Activated naive CD8-positive, alpha-beta T cell treated with anti-CD3 and anti-CD28 coated beads, Interleukin-2, amount 10 ng/mL, durations not matched to agents 7 days and 5 days (primary cell): ENCODE data around the gene STK32C. TPM values are rescaled to one million over a fixed set of nuclear protein-coding genes. Genes with fewer than 3 reads are reported as not detected.

ENCODE experiments used
- ATAC-seq: fragments of 150-1000 bp; cut with Tn5 transposase; one replicate; pipeline ENCODE4 v1.10.0; 2021; ENCODE audit warnings: low read depth, moderate library complexity
- POLR2A ChIA-PET: fragments of 350-600 bp; sonication (Branson Sonifier 250); formaldehyde crosslinking; loops from one replicate; lab custom pipeline; 2021; ENCODE audit warnings: antibody characterized with exemption; lab: Charles Lee
- DNase-seq: peaks from one replicate; pipeline ENCODE4 v3.0.0; 2021
- H3K27ac Mint-ChIP-seq: one replicate; pipeline ENCODE4 v1.8.0; 2022; ENCODE audit warnings: mild to moderate bottlenecking, mixed read lengths
- H3K27me3 Mint-ChIP-seq: one replicate; pipeline ENCODE4 v1.8.0; 2022; ENCODE audit warnings: mild to moderate bottlenecking, moderate library complexity, mixed read lengths
- H3K36me3 Mint-ChIP-seq: one replicate; pipeline ENCODE4 v1.8.0; 2021; ENCODE audit warnings: mild to moderate bottlenecking, mixed read lengths
- H3K4me1 Mint-ChIP-seq: one replicate; pipeline ENCODE4 v1.8.0; 2021; ENCODE audit warnings: mixed read lengths
- H3K4me3 Mint-ChIP-seq: one replicate; pipeline ENCODE4 v1.8.0; 2022; ENCODE audit warnings: mild to moderate bottlenecking, moderate library complexity, mixed read lengths
- H3K9me3 Mint-ChIP-seq: one replicate; pipeline ENCODE4 v1.8.0; 2021; ENCODE audit warnings: mixed read lengths
- total RNA-seq, 2 experiments: library from RNA; stranded (reverse); gene quantifications; one replicate each; pipeline ENCODE4 v1.2.3, GENCODE V29; 2021

Gene STK32C
- total RNA-seq, 2 experiments from 2014 or later, result 12.5 TPM

DNA sequence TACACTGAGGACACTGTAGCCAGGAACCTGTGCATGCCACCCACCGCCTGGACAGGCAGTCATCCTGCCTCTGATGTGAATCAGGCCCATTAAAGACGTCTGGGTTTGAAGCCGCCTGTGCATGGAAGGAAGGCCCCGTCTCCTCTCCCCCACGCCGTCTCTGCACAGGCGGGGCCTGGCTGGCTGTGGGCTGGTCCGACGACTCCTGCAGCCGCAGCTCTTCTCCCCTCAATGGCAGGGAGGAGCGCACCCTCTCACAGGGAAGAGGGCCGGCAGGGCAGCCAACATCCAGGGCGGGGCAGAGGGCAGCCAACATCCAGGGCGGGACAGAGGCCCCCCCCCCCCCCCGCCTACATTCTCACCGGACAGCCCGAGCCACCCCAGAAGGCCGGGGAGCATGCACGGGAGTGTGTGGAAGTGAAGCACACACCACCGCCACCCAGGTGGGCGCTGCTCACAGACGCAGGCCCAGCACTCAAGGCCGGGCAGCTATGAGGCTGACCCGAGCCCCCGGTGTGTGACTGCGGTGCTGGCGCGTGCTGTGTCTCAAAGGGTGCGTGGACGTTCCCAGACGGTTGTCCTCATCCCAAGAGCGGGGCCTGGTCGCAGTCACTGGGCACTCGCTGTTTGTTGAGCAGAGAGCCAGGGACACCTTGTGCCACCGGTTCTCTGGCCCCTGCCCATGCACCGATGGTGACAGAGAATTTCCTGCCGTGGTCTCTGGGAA, 101.9 kb downstream of the STK32C start:
- Mint-ChIP-seq H3K27ac (no peak overlapping the region), H3K27me3 (no peaks in the 10 kb centered on the region), H3K4me3 (no peak overlapping the region), H3K36me3 (no peaks in the 10 kb centered on the region), H3K4me1 (no peaks in the 10 kb centered on the region), H3K9me3 (no peaks in the 10 kb centered on the region)
- POLR2A ChIA-PET, result no interaction called here
- ATAC-seq, result no peak
- DNase-seq, result no peak

DNA sequence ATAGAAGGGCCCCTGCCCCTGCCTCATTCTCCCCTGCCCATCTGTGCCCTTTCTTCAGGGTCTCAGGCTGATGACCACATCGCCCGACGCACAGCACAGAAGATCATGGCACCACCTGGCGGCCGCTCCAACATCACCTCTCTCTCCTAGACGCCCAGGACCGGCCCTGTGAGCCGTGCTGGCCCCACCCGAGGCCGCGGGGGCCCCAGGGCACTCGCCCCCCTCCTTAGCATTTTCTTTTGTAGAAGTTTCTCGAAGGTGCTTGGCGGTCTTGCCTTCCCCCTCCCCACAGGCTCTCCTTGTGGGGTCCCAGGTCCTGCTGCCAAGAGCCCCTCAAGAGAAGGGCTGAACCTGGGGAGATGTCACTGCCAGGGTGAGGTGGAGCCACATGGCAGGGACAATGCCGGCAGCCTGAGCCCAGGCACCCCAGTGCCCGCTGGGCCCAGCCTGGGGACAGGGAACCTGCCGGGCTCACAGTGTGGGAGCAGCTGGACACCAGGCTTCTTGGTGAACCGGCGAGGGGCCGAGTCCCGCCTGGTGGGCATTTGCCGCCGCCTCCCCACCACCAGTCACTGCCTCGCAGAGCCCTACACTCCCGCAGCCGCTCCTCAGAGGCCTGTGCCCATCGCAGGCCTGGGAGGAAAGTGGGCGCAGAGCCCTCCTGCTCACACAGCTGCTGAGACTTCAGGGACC, 102.8 kb downstream of the STK32C start:
- DNase-seq (no peak), ATAC-seq (no peak)
- Mint-ChIP-seq H3K9me3 (no peaks in the 10 kb centered on the region), H3K4me3 (no peak overlapping the region), H3K27me3 (no peaks in the 10 kb centered on the region), H3K4me1 (no peaks in the 10 kb centered on the region), H3K27ac (no peak overlapping the region), H3K36me3 (no peaks in the 10 kb centered on the region)
- POLR2A ChIA-PET, result no interaction called here

DNA sequence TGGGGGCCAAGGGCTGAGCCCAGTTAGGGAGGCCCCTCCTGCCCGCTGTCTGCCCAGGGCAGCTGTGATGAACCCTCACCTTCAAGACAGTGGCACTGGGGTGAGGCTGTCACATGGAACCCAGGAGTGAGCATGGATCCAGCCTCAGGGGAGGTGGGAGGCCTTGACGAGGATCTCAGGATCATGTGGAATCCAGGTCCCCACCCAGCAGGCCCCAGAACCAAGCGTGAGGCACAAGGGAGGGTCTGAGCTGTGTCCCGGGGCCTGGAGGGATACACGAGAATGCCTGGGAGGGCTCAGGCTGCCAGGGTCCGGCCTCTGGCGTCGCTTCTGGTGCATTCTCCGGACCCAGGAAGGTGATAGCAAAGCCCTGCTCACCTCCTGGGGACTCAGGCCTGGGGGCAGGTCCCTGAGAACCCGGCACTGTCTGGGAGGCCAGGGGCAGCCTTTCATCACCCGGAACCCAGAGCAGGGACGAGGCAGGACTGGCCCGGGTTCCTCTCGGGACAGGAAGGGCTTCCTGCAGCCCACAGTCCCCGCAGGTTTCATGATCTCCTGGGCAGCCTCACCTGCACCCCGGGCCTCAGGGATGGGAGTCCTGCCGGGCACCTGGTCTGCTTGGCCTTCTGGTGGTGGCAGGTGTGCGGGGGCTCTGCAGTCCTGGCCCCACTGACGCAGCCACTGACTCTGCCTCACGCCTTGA, 103.5 kb downstream of the STK32C start:
- no peak for ATAC-seq
- no peak for DNase-seq
- no peaks in the 10 kb centered on the region for H3K9me3 Mint-ChIP-seq
- no peaks in the 10 kb centered on the region for H3K27me3 Mint-ChIP-seq
- no peak overlapping the region for H3K27ac Mint-ChIP-seq
- H3K4me3 Mint-ChIP-seq, result no peak overlapping the region
- no peaks in the 10 kb centered on the region for H3K36me3 Mint-ChIP-seq
- H3K4me1 Mint-ChIP-seq, result no peaks in the 10 kb centered on the region
- POLR2A ChIA-PET, result no interaction called here

DNA sequence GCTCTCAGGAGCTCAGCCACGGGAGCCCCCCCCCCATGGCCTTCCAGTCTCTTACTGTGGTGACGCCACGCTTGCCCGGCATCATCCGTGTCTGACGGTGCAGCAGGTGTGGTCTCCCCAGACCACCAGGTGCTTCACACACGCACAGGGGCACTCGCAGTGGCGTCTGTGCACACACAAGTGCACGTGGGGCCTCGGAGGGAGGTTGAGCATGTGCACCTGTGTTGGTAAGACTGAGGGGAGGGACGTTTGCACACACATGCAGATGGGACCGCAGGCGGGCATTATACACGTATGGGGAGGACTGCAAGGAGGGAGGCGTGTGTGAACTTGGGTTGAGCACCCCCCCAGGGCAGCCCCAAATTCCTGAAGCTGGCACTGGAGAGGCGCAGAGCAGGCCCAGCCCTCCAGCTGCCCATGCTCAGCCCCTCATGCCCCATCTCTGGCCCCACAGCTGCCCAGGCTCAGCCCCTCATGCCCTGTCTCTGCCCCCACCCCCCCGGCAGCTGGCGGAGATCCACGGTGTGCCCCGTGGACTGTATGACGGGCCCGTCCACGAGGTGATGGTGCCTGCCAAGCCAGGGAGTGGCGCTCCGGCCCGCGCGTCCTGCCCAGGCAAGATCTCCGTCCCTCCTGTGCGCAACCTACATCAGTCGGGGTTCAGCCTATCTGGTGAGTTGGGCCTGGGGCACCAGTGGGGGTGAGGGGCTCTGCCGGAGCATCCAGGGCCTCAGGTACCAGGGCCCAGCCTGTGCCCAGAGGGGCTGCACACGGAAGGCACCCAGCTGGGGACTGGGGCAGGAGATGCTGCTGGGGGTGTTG, 104.3 kb downstream of the STK32C start:
- ATAC-seq (no peak), DNase-seq (no peak)
- Mint-ChIP-seq H3K27me3 (no peaks in the 10 kb centered on the region), H3K36me3 (no peaks in the 10 kb centered on the region), H3K9me3 (no peaks in the 10 kb centered on the region), H3K4me1 (no peaks in the 10 kb centered on the region), H3K27ac (no peak overlapping the region), H3K4me3 (no peak overlapping the region)
- POLR2A ChIA-PET, result no interaction called here

DNA sequence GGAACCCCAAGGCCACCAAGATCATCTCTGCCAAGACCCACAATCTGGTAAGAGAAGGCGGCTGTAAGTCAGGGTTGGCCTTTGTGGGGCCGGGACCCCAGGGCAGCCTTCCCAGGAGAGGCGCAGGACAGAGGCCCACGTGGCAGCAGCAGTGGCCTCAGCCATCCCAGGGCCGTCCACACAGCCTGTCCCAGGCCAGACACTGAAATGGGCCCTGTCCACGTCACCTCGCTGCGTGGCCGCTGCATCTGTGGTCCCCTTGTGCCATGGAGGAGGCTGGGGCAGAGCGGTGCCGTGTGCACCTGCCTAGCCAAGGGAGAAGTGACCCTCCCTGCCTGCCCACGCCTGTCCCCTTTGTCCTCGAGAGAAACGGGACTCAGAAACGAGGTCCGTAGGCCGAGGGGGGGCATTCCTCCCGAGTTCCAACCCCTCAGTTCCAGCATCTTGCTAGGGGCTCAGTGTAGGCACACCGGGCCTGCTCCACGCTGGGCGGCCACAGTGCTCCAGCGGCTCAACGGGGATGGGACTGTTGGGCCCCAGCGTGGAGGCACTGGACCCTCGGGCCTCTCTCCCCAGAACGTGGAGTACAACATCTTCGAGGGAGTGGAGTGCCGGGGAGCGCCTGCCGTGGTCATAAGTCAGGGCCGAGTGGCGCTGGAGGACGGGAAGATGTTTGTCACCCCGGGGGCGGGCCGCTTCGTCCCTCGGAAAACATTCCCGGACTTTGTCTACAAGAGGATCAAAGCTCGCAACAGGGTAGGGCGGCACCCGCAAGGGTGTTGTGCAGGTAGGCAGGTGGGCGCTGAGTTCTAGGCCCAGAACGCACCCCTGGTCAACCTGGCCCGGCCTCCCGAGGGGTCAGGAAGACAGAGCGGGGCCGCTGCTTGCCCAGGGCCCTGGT, 105.4 kb downstream of the STK32C start:
- POLR2A ChIA-PET, result no interaction called here
- DNase-seq (no peak), ATAC-seq (no peak)
- Mint-ChIP-seq H3K36me3 (no peaks in the 10 kb centered on the region), H3K9me3 (no peaks in the 10 kb centered on the region), H3K4me3 (no peak overlapping the region), H3K4me1 (no peaks in the 10 kb centered on the region), H3K27ac (no peak overlapping the region), H3K27me3 (no peaks in the 10 kb centered on the region)

DNA sequence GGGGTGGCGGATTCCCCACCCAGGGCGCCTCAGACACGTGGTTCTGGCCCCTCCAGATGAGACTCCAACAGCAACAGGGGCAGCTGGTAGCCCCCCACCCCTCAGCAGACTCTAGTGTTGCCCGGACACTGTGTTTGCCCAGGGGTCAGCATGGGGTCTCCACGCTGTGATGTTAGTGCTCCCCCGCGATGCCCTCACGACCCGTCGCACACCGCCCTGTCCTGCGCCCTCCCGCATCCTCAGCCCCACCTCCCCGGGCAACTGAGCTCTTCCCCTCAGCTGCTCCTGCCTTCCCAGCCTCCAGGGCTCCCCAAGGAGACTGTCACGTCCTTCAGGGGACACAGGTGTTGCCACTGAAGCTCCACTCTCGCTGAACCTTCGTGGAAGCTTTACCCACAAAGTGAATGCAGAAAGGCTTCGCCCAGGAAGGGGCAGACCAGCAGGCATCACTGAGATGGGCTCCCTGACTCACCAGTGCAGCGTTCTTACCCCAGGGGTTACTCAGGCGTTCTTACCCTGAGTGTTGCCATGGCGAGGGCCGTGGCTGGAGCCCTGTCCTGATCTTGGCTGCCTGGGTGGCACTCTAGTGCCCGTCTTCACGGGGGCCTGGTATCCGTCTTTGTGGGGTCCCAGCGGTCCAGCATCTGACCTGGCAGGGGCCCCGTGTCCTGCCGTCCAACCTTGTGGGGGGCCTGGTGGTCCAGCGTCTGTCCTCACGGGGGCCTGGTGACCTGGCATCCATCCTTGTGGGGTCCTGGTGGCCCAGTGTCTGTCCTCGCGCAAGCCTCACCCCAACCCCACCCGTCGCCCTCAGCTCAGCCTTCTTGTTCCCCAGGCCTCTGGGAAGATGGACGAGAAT, 106.4 kb downstream of the STK32C start:
- DNase-seq (no peak), ATAC-seq (no peak)
- H3K4me3 Mint-ChIP-seq, result no peak overlapping the region
- POLR2A ChIA-PET, result no interaction called here
- H3K4me1 Mint-ChIP-seq, result no peaks in the 10 kb centered on the region
- no peaks in the 10 kb centered on the region for H3K9me3 Mint-ChIP-seq
- no peaks in the 10 kb centered on the region for H3K27me3 Mint-ChIP-seq
- H3K36me3 Mint-ChIP-seq, result no peaks in the 10 kb centered on the region
- H3K27ac Mint-ChIP-seq, result no peak overlapping the region

DNA sequence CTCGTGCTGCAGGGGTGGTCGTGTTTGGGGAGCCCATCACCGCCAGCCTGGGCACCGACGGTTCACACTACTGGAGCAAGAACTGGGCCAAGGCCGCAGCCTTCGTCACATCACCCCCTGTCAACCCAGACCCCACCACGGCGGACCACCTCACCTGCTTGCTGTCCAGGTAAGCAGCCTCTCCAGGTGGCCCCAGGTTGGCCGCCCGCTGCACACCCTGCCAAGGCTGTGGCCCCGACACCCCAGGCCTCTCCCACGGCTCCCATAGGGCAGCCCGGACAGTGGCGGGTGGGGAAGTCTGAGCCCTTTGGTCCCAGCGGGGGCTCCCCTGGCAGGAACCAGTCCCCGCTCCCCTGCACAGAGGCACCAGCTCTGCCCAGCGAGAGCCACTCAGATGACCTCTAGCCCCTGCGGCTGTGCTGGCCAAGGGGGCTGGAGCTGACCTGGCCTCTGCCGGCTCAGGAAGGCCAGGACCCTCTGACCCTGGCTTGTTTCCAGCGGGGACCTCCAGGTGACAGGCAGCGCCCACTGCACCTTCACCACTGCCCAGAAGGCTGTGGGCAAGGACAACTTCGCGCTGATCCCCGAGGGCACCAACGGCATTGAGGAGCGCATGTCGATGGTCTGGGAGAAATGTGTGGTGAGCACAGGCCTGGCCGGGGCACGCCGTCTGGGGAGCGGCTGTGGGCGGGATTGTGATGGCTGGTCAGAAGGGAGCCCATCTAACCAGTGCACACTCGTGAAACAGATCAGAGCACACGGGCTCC, 107.2 kb downstream of the STK32C start:
- Mint-ChIP-seq H3K27me3 (no peaks in the 10 kb centered on the region), H3K9me3 (no peaks in the 10 kb centered on the region), H3K27ac (no peak overlapping the region), H3K4me3 (no peak overlapping the region), H3K4me1 (no peaks in the 10 kb centered on the region), H3K36me3 (no peaks in the 10 kb centered on the region)
- DNase-seq, result no peak
- POLR2A ChIA-PET, result no interaction called here
- ATAC-seq, result no peak

- H3K9me3 Mint-ChIP-seq, result no peaks in the 10 kb centered on the region
- no peaks in the 10 kb centered on the region for H3K27me3 Mint-ChIP-seq
- DNase-seq (no peak), ATAC-seq (no peak)
- H3K36me3 Mint-ChIP-seq, result no peaks in the 10 kb centered on the region
- H3K4me1 Mint-ChIP-seq, result no peaks in the 10 kb centered on the region
- H3K27ac Mint-ChIP-seq, result no peak overlapping the region
- POLR2A ChIA-PET, result no interaction called here
- H3K4me3 Mint-ChIP-seq, result no peak overlapping the region
These were observed 107.9 kb downstream of the STK32C start for GRCh38 chr10:132199854-132200311.

- POLR2A ChIA-PET, result no interaction called here
- Mint-ChIP-seq H3K27me3 (no peaks in the 10 kb centered on the region), H3K36me3 (no peaks in the 10 kb centered on the region), H3K4me3 (no peak overlapping the region), H3K9me3 (no peaks in the 10 kb centered on the region), H3K27ac (no peak overlapping the region), H3K4me1 (no peaks in the 10 kb centered on the region)
- ATAC-seq (no peak), DNase-seq (no peak)
These were observed 108.4 kb downstream of the STK32C start for GRCh38 chr10:132199268-132199853.

- H3K27me3 Mint-ChIP-seq, result no peaks in the 10 kb centered on the region
- H3K9me3 Mint-ChIP-seq, result no peaks in the 10 kb centered on the region
- no peak overlapping the region for H3K4me3 Mint-ChIP-seq
- DNase-seq (no peak), ATAC-seq (no peak)
- no peaks in the 10 kb centered on the region for H3K36me3 Mint-ChIP-seq
- H3K4me1 Mint-ChIP-seq, result no peaks in the 10 kb centered on the region
- POLR2A ChIA-PET, result no interaction called here
- H3K27ac Mint-ChIP-seq, result no peak overlapping the region
These were observed 109.2 kb downstream of the STK32C start for GRCh38 chr10:132198381-132199181.

DNA sequence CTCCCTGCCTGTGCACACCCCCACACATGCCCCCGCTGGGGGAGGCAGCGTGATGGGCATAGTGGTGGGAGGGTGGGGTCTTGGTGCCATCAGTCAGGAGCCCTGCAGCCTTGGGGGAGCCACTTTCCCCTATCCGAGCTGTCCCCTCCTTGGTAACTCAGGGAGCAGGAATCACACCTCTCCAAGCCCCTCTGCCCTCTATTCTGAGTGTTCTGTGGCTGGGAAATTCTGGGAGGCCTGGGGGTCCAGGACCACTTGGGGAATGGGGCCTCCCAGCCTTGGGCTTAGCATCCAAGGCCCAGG, 109.7 kb downstream of the STK32C start:
- DNase-seq (no peak), ATAC-seq (no peak)
- POLR2A ChIA-PET, result no interaction called here
- H3K9me3 Mint-ChIP-seq, result no peaks in the 10 kb centered on the region
- H3K27me3 Mint-ChIP-seq, result no peaks in the 10 kb centered on the region
- no peak overlapping the region for H3K27ac Mint-ChIP-seq
- H3K4me3 Mint-ChIP-seq, result no peak overlapping the region
- no peaks in the 10 kb centered on the region for H3K36me3 Mint-ChIP-seq
- H3K4me1 Mint-ChIP-seq, result no peaks in the 10 kb centered on the region
